Adipose tissue (tissue), 3 donors: ENCODE measurements around the gene OPN3. TPM values are rescaled to one million over a fixed set of nuclear protein-coding genes. Genes with fewer than 3 reads are reported as not detected.

ENCODE experiments used
- H3K27ac ChIP-seq: one replicate; pipeline ENCODE4 v1.5.1; 2013; ENCODE audit warnings: low read depth, low read length
- WGBS, 3 donors: extraction: QIAGEN DNeasy Blood & Tissue Kit; methylation state at CpG; one replicate each; pipeline ENCODE4 v1.1.7; 2013; 5-methylcytosine and 5-hydroxymethylcytosine counted together
- polyA plus RNA-seq, 3 donors: library from polyadenylated mRNA; stranded (reverse); fragments of 200-250 nt; gene quantifications; one replicate each; pipeline ENCODE4 v1.2.3, GENCODE V29; 2013
- donor health status: healthy with polysubstance abuse.
- donor health status: Bipolar disorder and iron deficiency.
- donor health status: healthy.

The OPN3 gene
- polyA plus RNA-seq, 3 donors = 4.8 to 9.1 (median 5.1) TPM

- no peak overlapping the region for H3K27ac ChIP-seq
- 89 to 95% (median 95%) methylated on average over 3 of the region's 3 CpGs for WGBS, 3 donors
Observed at GRCh38 chr1:241555526-241555925, 84.6 kb downstream of the OPN3 start.

- no peak overlapping the region for H3K27ac ChIP-seq
- WGBS, 3 donors = 58 to 90% (median 75%) methylated on average over 7 of the region's 7 CpGs
Observed at GRCh38 chr1:241553886-241554592, 86.1 kb downstream of the OPN3 start.

GRCh38 chr1:241551759-241552638 lies 88.2 kb downstream of the OPN3 start:
- no peak overlapping the region for H3K27ac ChIP-seq
- 46 to 77% (median 59%) methylated on average over 22 of the region's 22 CpGs for WGBS, 3 donors

GRCh38 chr1:241550318-241550717 lies 89.9 kb downstream of the OPN3 start:
- 64 to 74% (median 69%) methylated on average over 1 of the region's 1 CpG for WGBS, 3 donors
- H3K27ac ChIP-seq = no peak overlapping the region

- 47 to 79% (median 64%) methylated on average over 2 of the region's 2 CpGs for WGBS, 3 donors
- H3K27ac ChIP-seq = no peak overlapping the region
Observed at GRCh38 chr1:241548008-241548407, 92.2 kb downstream of the OPN3 start.

Other genes starting within 250 kb of the OPN3 start
- 10 to 100 TPM; 27.8 to 66.5 (median 39.0) TPM for gene FH, start 120.6 kb downstream of the OPN3 start, polyA plus RNA-seq
- 1 to 10 TPM in 1 of 3 donors, under 1 TPM in 2; 0.05 to 1.0 (median 0.61) TPM for gene KMO, start 108.0 kb downstream of the OPN3 start, polyA plus RNA-seq
- 1 to 10 TPM in 2 of 3 donors, under 1 TPM in 1; 0.79 to 1.9 (median 1.3) TPM for gene CHML, start within 50 bp of the OPN3 start, polyA plus RNA-seq
- gene WDR64, start 11.9 kb upstream of the OPN3 start, polyA plus RNA-seq = not detected
- under 1 TPM; 0.06 to 0.11 (median 0.10) TPM for gene EXO1, start 207.8 kb upstream of the OPN3 start, polyA plus RNA-seq